Keratinocyte (primary cell): ENCODE measurements around the gene CTTNBP2NL. TPM values are rescaled to one million over a fixed set of nuclear protein-coding genes. Genes with fewer than 3 reads are reported as not detected.

Source experiments
- DNase-seq: peaks from one replicate; pipeline ENCODE4 v3.0.0-alpha.2; 2011; ENCODE audit warnings: low read depth, missing footprints, low spot score
- FAIRE-seq: peaks from 2 replicates; lab custom pipeline; 2011; peaks lifted over from hg19 to GRCh38; lab: Jason Lieb, UNC
- H2AFZ ChIP-seq: 2 replicates; pipeline ENCODE4 v1.6.0; 2012; ENCODE audit warnings: low read length, control low read depth, inconsistent platforms; ENCODE audit not compliant: control insufficient read depth
- H3K27ac ChIP-seq: 2 replicates; pipeline ENCODE4 v1.5.1; 2011; ENCODE audit warnings: low read length; ENCODE audit not compliant: control insufficient read depth, insufficient read depth
- H3K27me3 ChIP-seq: 3 replicates; pipeline ENCODE4 v1.6.0; 2011; ENCODE audit warnings: low read length; ENCODE audit not compliant: control insufficient read depth, insufficient read depth; ENCODE audit errors: extremely low read depth
- H3K36me3 ChIP-seq, 2 experiments: 2 replicates in 1 of 2; 3 replicates in 1 of 2; pipeline ENCODE4 v1.5.1; 2011; ENCODE audit warnings: low read length in 2 of 2, mild to moderate bottlenecking in 1 of 2; ENCODE audit not compliant: control insufficient read depth in 2 of 2, insufficient read depth in 2 of 2; ENCODE audit errors: extremely low read depth in 1 of 2
- H3K4me1 ChIP-seq: 3 replicates; pipeline ENCODE4 v1.5.1; 2011; ENCODE audit warnings: low read length; ENCODE audit not compliant: control insufficient read depth, insufficient read depth; ENCODE audit errors: extremely low read depth
- H3K4me2 ChIP-seq: 3 replicates; pipeline ENCODE4 v1.6.0; 2011; ENCODE audit warnings: low read depth, low read length; ENCODE audit not compliant: control insufficient read depth, insufficient read depth; ENCODE audit errors: extremely low read depth
- H3K4me3 ChIP-seq, 3 experiments: fragments of 200-600 bp in 1 of 3; sonication (generic) in 1 of 3; 2 replicates in 2 of 3; 3 replicates in 1 of 3; pipeline ENCODE4 v1.5.1; 2011 to 2016; ENCODE audit warnings: low read length in 3 of 3, mild to moderate bottlenecking in 3 of 3, control low read depth in 2 of 3, inconsistent platforms in 1 of 3, low read depth in 1 of 3, mixed read lengths in 1 of 3, mixed run types in 1 of 3, moderate library complexity in 1 of 3; ENCODE audit not compliant: control insufficient read depth in 2 of 3, insufficient read depth in 2 of 3; ENCODE audit errors: extremely low read depth in 1 of 3
- H3K79me2 ChIP-seq: 2 replicates; pipeline ENCODE4 v1.6.0; 2012; ENCODE audit warnings: low read length; ENCODE audit not compliant: control insufficient read depth, insufficient read depth
- H3K9ac ChIP-seq: 3 replicates; pipeline ENCODE4 v1.6.0; 2011; ENCODE audit warnings: low read length; ENCODE audit not compliant: control insufficient read depth, insufficient read depth; ENCODE audit errors: extremely low read depth
- H3K9me1 ChIP-seq: 3 replicates; pipeline ENCODE4 v1.6.0; 2011; ENCODE audit warnings: low read length; ENCODE audit not compliant: control insufficient read depth, insufficient read depth; ENCODE audit errors: extremely low read depth
- H3K9me3 ChIP-seq: 2 replicates; pipeline ENCODE4 v1.5.1; 2012; ENCODE audit warnings: low read depth, low read length; ENCODE audit not compliant: control insufficient read depth
- H4K20me1 ChIP-seq: 3 replicates; pipeline ENCODE4 v1.6.0; 2011; ENCODE audit warnings: low read length; ENCODE audit not compliant: control insufficient read depth, insufficient read depth; ENCODE audit errors: extremely low read depth
- EZH2 ChIP-seq: IDR thresholded peaks from one replicate; pipeline ENCODE4 v1.6.1; 2012; ENCODE audit warnings: inconsistent platforms, mild to moderate bottlenecking, low read length, moderate library complexity
- dilution Hi-C: fragments of 300-500 bp; cut with MboI; formaldehyde crosslinking; loops from one replicate; pipeline ENCODE4 v1.7.0; 2020; ENCODE audit warnings: low sequenced_read_pairs; ENCODE audit not compliant: extremely low pct_ligation_motif_present
- polyA plus RNA-seq, 5 experiments: library from polyadenylated mRNA; depleted of rRNA in 3 of 5; stranded (reverse) in 3 of 5; stranded (forward) in 1 of 5; unstranded in 1 of 5; fragments of >200 nt; gene quantifications; 1 replicate in 1 of 5; 2 replicates in 3 of 5; 3 replicates in 1 of 5; pipeline versions ENCODE4 v1.2.1 to v1.2.3, GENCODE V29; 2011 to 2012; ENCODE audit warnings: missing spikeins in 2 of 5, low read depth in 1 of 5, low replicate concordance in 1 of 5
- TF ChIP-seq, protein P1 (sequence below), 3 experiments: IDR thresholded peaks in 1 of 3; conservative IDR thresholded peaks in 1 of 3; optimal IDR thresholded peaks in 1 of 3; 2 replicates in 2 of 3; 3 replicates in 1 of 3; pipeline versions ENCODE3 to v1.5.1; 2011; ENCODE audit warnings: low read length in 3 of 3, mild to moderate bottlenecking in 3 of 3, moderate library complexity in 2 of 3, control low read depth in 1 of 3, inconsistent platforms in 1 of 3; ENCODE audit not compliant: insufficient read depth in 2 of 3; ENCODE audit errors: extremely low read depth in 1 of 3

The CTTNBP2NL gene
- polyA plus RNA-seq, 1 donor (not counting 4 experiments of a cell fraction or from before 2014, with no cell fraction given): 19.1 TPM

DNA sequence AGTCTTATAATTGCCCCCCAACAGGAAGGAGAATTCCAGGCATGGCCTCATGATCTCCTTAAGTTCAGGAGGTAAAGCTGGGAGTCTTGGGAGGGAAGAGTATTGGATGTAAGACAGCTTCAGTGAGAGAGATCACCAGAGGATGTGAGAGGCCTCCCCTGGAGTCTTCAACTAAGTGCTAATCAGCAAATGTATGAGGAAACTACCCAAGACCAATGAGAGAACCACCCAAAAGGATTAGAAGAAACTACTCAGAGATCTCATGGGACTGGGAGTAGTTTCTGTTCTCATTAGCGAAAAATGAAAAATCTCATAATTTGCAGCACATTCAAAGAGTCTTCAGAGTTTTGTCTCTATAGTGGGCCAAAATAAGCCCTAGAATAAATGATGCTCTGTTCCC, 76.1 kb downstream of the CTTNBP2NL start:
- TF ChIP-seq, protein P1, sequence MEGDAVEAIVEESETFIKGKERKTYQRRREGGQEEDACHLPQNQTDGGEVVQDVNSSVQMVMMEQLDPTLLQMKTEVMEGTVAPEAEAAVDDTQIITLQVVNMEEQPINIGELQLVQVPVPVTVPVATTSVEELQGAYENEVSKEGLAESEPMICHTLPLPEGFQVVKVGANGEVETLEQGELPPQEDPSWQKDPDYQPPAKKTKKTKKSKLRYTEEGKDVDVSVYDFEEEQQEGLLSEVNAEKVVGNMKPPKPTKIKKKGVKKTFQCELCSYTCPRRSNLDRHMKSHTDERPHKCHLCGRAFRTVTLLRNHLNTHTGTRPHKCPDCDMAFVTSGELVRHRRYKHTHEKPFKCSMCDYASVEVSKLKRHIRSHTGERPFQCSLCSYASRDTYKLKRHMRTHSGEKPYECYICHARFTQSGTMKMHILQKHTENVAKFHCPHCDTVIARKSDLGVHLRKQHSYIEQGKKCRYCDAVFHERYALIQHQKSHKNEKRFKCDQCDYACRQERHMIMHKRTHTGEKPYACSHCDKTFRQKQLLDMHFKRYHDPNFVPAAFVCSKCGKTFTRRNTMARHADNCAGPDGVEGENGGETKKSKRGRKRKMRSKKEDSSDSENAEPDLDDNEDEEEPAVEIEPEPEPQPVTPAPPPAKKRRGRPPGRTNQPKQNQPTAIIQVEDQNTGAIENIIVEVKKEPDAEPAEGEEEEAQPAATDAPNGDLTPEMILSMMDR (optimal IDR thresholded peaks at IDR 0.05 in 1 of 3, IDR thresholded peaks at IDR 0.05 in 1 of 3, conservative IDR thresholded peaks at IDR 0.05 in 1 of 3; ENCODE audit: extremely low read depth in 1 of 3, insufficient read depth in 2 of 3, low read length in 3 of 3): no peak
- no peak for TF ChIP-seq EZH2
- H3K36me3 ChIP-seq: no peaks in the 10 kb centered on the region
- H3K9me1 ChIP-seq: no peaks in the 10 kb centered on the region
- DNase-seq (no peak), FAIRE-seq (no peak)
- peaks cover 11% of the 10 kb centered on the region for H3K4me1 ChIP-seq
- dilution Hi-C loops: no loop called here
- no peak overlapping the region for H3K4me3 ChIP-seq
- no peak overlapping the region for H3K4me2 ChIP-seq
- no peaks in the 10 kb centered on the region for H3K9me3 ChIP-seq
- no peak overlapping the region for H2AFZ ChIP-seq
- H3K27me3 ChIP-seq: no peaks in the 10 kb centered on the region
- H4K20me1 ChIP-seq: no peaks in the 10 kb centered on the region
- H3K9ac ChIP-seq: no peak overlapping the region
- H3K79me2 ChIP-seq: no peaks in the 10 kb centered on the region
- no peak overlapping the region for H3K27ac ChIP-seq

DNA sequence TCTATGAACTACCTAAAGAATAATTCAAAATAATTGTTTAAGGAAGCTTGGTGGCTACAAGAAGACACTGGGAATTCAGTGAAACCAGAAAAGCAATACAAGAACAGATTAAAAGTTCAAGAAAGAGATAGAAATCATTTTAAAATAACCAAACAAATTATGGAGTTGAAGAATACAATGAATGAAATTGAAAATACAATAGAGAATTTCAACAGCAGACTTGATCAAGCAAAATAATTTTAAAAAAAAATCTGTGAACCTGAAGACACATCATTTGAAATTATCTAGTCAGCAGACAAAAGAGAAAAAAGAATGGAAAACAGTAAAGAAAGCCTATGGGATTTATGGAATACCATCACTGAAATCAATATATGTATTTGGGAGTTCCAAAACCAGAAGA, 81.5 kb downstream of the CTTNBP2NL start:
- FAIRE-seq: no peak
- H3K4me1 ChIP-seq: no peaks in the 10 kb centered on the region
- dilution Hi-C loops: no loop called here
- peaks cover 2% of the 10 kb centered on the region for H3K9me3 ChIP-seq
- no peak overlapping the region for H3K27ac ChIP-seq
- H3K4me2 ChIP-seq: no peak overlapping the region
- H3K4me3 ChIP-seq: no peak overlapping the region
- H3K79me2 ChIP-seq: no peaks in the 10 kb centered on the region
- DNase-seq: no peak
- TF ChIP-seq EZH2: no peak
- TF ChIP-seq, protein P1 (optimal IDR thresholded peaks at IDR 0.05 in 1 of 3, IDR thresholded peaks at IDR 0.05 in 1 of 3, conservative IDR thresholded peaks at IDR 0.05 in 1 of 3; ENCODE audit: extremely low read depth in 1 of 3, insufficient read depth in 2 of 3, low read length in 3 of 3): no peak
- H4K20me1 ChIP-seq: no peaks in the 10 kb centered on the region
- no peaks in the 10 kb centered on the region for H3K9me1 ChIP-seq
- H3K27me3 ChIP-seq: no peaks in the 10 kb centered on the region
- no peak overlapping the region for H3K9ac ChIP-seq
- no peaks in the 10 kb centered on the region for H3K36me3 ChIP-seq
- no peak overlapping the region for H2AFZ ChIP-seq
